HG03520 (cell line): ENCODE data around the gene ARPC2.

Experiments
- ATAC-seq: cut with Tn5 transposase; IDR thresholded peaks from one replicate; pipeline ENCODE4 v1.9.1; 2021; ENCODE audit warnings: mild to moderate bottlenecking, moderate library complexity; ENCODE audit not compliant: unreplicated experiment

The ARPC2 gene

DNA sequence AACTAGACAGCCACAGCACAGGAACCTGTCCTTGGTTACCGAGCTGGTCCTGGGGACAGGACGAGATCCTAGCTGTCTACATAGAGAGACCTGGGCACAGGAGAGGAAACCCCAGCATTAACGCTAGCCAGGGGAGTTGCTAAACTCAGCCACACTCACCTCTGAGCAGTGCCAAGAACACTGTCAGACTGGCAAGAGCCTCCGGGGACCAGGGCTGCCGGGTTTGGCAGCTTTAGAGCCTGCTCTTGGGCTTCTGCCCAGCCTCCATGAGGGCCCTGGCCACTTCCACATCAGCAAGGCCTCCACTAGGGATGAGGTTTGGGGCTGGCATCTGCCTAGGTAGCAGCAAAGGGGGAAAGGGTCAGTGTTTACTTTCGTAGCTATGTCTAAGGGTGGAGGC is 68.6 kb downstream of the ARPC2 start:
- no peak for ATAC-seq

DNA sequence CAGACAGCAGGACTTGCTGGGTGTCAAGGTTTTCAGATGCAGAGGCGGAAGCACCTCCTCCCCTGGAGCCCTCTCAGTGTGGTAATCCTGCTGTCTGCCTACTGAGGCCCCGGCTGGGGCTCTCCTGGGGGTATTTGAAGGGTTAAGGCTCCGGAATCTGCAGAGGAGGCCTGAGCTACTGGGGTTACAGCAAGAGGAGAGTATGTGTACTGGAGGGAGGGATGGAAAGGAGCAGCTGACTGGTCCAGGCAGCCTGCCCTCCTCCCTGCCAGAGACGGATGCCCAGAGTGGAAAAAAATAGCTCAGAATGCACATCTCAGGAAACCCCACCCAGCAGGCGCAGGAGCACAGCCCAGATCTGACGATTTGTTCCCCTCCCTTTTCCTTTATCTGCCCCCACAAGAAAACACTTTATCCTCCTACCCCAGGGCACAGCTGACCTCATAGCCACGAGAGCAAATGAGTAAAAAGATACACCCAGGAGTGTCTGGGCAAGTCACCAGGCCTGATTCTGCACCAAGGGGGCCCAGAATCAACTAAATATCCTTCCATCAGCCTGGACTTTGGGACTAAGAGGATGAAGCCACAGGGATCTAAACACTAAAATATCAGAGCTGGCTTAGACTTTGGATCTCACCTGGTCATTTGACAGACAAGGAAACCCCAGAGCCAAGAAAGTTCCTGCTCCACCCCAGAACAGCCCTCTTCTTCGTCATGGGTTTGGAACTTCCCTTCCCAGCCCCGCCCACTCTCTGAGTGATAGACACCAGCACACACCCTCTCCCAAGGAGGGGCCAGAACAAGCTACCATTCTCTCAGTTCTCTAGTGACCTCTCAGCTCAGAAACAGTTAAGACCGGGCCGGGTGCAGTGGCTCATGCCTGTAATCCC is 69.8 kb downstream of the ARPC2 start:
- ATAC-seq = peak; percentile 49

DNA sequence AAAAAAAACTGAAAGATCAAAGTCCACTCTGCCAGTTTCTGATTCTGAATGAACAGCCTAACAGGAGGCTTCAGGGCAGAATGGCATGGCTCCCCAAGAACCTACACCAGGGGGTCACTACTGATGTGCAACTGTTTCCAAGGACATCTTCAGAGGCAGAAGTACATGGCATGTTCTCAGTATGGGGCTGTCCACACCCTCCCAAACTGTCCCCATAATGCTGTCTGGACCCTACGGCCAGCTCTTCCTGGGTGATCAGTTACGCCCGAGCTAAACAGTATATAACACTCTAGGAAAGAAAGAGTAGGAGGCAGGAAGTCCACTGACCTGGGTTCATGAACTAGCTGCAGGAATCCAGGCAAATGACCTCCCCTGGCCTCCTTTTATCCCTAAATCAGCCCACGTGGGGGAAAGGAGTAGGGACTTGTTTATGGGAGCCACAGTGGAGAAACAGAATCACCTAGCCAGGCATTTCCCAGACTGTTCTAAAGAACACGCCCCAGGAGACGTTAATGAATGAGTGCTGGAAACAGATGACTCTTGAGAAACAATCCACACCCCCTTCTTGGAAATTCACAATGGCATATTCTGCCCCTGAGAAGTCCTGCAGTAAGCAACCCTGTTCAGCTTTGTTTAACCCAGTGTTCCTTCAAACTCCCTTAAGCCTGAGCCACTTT is 72.8 kb downstream of the ARPC2 start:
- ATAC-seq = no peak

DNA sequence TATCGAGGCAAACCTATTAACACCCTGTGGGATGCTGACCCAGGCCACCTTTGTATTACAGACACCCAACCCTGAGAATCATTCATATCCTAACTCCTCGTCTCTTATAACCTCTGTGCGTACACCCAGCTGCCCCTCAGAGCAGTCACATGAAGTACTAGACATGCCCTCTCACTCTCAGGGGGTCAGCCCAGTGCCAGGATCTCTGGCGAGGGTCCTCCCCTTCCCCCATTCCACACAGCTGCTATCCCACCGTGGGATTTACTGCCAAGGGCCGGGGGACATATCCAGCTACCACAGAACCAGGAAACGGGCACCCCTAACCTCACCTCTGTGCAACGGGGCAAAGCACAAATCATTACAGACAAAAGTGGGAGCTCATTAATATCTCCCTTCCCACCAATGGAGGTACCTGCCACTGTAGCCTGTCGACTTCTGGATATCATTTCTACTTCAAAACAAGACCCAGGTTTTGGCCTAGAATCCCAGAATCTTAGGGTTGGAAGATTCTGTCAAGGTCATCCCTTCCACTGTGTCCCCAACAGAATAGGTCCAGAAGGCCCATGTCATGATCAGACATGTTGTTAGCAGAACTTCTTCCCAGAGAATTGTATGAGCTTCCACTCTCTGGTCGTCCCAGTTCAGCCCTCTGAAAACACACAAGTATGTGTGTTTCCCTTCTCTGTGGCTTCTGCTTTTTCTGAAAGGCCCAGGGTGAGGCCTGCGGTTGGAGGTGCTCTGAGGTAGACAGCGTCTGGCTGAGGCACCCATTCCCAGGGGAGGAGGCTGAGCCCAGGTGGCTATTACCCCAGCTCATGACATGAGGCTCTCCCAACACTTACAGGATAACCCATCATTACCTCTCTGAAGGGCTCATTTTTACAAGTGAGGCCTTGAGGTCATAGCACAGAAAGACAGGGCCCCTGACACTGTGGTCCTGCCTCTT is 73.6 kb downstream of the ARPC2 start:
- peak; percentile 42 for ATAC-seq

DNA sequence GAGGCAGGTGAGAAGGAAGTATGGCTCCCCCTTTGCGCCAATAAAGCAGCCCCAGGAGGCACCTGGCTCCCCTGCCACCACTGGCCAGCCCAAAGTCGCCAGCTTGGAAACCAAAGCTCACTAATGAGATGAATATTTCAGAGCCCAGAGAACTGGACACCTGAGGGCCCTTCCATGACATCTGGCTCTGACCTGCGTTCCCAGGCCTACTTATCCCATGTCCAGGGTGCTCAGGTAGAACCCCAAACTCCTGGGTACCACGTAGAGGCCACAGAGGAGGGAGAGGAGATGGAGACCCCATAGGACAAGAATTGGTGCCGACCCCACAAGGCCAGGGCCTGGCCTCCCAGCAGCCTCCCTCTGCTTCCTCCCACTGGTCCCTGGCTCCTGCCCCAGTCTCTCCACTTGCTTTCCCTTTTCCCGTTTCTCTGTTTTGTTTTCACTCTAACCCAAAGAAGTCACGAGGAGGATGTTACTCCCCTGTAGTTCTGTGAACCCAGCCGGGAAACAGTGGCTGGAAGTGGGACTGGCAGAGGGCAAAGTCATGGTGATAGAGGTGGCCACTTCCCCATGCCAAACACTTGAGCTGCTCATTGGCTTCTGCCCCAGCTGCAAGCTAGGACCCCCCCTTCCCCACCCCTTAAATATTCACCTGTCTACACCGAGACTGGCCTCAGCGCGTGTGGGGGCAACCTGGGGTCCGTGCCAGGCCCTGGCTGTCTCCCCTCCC is 74.5 kb downstream of the ARPC2 start:
- no peak for ATAC-seq

DNA sequence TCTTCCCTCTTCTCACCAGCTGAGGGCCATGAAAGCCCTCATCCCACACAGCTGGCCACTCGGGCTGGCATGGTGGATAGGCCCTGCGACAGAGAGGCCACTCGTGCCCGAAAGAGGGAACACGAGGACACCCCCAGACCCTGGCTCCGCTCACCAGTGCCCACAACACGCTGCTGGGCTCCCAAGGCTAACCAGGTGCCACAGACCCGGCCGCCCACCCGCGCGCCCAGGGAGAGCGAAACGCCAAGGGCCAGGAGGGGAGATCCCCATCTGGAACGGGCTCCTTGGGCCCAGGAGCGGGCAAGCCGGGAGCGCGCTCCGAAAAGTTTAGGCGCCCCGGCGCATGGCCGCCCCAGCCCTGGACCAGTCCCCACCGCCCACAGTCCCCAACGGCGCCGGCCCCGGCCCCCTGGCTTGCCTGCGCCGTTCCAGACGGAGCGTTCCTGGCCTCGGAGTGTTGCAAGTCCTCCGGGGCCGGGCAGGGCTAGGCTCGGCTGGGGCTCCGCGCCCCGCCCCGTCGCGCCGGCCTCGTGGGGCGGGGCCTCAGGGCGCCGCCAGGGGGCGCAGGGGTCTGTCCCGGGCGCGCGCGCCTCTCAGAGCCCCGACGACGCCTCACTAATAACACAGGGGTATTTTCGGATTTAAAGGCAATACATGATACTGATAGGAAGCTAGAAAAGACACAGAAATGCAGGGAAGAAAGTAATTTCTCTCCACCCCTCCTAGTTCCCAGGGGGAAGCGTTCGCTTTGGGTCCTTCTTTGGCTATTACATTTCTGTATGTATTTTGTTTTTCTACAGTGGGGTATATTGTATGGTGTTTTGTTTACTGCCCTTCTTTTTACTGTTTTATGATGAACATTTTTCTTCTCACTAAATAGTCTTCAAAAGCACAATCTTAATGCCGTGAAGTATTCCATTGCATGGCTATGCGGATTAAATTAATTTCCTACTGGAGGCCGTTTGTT is 75.3 kb downstream of the ARPC2 start, which contains the start of gene TMBIM1:
TMBIM1 (minus strand) TSS at position 456 of the 967 bp plus-strand sequence. CDS start 10,362 bp downstream, outside the sequence.
- ATAC-seq = peak; percentile 60

DNA sequence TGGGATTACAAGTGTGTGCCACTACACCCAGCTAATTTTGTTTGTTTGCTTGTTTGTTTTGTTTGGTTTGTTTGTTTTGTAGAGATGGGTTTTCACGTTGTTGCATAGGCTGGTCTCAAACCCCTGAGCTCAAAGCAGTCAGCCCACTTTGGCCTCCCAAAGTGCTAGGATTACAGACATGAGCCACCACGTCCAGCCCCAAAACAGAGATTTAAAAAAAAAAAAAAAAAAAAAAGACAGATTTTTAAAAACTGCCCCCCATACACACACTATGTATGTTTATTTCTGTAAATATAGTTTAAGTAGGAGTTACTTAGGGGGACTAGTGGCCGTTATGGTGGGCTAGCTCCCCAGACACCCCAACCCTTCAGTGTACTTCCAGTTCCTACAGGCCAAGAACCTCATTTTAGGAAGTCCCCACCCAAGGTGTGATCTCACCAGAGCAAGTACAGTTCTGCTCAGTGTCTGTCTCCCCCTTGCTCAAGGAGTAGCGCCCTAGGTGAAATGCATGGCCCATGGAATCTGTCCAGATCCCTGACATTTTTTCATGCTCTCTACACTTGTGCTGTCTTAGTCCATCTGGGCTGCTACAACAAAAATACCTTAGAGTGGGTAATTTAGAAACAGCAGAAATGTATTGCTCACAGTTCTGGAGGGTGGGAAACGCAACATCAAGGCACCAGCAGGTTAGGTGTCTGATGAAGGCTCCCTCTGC is 76.9 kb downstream of the ARPC2 start:
- no peak for ATAC-seq

DNA sequence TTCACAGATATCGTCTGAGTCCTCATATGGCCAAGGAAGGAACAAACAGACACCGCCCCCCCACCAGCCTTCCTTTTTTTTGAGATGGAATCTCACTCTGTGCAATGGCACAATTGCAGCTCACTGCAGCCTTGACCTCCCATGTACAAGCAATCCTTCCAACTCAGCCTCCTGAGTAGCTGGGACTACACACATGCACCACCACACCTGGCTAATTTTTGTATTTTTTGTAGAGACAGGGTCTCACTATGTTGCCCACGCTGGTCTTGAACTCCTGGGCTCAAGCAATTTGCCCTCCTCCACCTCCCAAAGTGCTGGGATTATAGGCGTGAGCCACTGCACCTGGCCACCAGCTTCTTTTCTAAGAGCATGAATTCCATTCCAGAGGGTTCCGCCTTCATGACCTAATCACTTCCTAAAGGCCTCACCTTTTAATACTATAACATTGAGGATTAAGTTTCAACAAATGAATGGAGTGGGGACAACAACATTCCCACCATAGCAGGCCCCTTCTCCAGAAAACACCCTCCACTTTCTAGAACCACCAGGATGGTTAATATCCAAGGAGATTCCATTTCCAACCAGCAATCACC is 77.5 kb downstream of the ARPC2 start:
- no peak for ATAC-seq

DNA sequence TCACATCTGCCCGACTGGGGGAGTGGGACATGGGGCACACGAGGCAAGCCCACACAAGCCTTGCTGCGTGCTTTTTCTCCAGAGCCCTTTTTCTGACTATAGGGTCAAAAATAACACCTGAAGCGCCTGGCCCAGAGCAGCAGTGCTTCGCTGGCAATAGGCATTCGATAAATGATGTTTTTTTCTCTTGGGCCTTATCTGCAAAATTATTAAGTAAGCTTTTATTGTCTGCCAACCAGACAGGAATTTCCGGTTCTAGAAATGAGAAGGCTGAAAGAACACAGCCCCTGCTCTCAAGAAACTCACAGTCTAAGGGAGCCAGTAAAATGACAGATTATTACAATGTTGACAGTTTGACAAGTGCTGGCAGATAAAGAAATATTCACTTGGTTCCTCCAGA is 78.0 kb downstream of the ARPC2 start:
- no peak for ATAC-seq

DNA sequence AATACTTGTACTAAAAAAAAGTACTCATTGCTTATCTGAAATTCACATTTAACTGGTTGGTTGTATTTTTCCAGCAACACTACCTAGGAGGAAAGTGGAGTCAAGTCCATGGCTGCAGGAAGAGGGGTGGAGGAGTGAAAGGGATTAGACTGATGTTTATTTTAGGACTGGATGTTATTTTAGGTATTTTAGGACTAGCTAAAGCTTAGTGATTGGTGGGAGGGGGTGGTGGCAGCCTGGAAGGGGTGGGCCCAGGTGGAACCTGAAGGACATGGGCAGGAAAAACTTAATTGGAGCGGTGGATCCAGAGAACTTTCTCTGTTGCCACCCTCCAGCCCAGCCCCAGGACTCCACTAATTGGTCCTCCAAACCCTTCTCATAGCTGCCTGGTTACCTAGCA is 79.2 kb downstream of the ARPC2 start:
- no peak for ATAC-seq

DNA sequence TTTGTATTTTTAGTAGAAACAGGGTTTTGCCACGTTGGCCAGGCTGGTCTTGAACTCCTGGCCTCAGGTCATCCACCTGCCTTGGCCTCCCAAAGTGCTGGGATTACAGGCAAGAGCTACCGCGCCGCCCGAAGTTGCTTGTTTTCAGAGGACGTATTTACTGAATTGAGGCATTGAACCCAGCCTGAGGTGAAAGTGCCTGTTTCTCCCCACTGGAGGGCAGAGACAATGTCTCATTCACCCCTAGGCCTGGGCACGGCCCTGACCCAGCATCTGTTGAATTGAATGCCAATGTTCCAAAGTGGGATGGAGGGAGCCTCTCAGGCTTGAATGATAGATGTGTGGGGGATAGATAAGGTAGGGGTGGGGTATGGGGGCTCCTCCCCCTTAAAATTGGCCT is 79.9 kb downstream of the ARPC2 start:
- no peak for ATAC-seq

DNA sequence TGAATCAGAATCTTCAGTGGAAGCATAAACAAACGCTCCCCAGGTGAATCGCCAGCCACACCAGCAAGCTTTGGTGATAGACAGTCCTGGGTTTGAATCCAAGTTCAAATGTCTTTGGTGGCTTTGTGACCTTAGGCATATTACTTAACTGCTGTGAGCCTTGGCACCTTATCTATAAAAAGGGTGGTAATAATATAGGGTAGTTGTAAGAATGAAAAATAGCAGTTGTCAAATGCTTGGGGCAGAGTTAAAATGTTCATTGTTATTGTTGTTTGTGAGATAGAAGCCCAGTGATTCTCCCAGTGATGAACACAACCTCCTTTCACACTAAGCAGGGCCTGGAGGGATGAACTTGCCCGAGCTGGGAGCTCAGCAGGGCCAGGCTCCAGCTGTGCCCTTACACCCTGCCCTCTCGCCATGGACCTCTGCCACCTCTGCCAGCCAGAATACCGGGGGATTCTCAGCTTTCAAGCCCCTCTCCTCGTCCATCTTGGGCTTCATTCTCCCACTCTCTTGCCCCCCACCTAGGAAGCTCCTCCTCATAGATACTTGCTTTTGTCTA is 81.4 kb downstream of the ARPC2 start:
- ATAC-seq = no peak

DNA sequence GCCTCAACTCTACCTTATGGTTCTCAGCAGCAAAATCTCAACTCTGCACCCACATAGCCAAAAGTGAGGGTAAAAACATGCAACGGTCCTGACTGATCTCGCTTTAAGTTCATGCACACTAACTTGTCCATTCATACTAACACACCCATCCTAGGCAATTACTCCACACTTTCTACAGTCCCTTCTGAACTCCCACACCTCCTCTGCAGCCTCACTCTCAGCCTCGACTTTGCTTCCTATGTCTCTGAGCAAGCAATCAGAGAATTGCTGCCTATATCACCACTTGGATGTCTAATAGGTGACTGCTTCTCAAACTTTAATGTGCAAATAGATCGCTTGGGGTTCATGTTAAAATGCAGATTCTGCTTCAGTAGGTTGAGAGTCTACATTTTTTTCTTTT is 83.2 kb downstream of the ARPC2 start:
- no peak for ATAC-seq

DNA sequence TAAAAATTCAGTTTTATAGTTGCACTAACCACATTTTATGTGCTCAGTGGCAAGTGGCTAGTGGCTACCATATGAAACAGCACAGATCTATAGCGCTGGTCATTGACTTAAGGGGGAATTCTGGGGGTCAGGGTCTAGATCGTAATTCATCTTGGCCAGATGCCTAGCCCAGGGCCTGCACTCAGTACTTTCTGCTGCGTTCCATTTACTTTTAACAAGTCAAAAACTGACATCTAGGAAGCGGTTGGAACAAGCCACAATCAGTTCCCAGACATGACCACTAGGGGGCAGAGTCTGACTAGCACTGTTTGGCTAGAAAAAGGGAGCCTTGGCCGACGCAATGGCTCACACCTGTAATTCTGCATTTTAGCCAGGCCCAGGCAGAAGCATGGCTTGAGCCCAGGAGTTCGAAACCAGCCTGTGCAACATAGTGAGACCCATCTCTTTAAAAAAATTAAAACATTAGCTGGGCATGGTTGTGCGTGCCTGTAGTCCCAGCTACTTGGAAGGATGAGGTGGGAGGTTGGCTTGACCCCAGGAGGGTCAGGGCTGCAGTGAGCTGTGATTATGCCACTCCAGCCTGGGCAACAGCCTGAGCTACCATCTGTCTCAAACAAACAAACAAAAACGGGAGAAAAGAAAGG is 84.3 kb downstream of the ARPC2 start:
- peak; percentile 72 for ATAC-seq
